HG03442 (cell line): ENCODE measurements around the gene ALMS1.
"Not testable (repeated sequence)": the region's sequence is repeated elsewhere in the genome, so short reads cannot be mapped to it uniquely, and the experiment has no call there.

Experiments
- ATAC-seq: cut with Tn5 transposase; IDR thresholded peaks from one replicate; pipeline ENCODE4 v1.9.1; 2021; ENCODE audit warnings: mild to moderate bottlenecking, moderate library complexity; ENCODE audit not compliant: unreplicated experiment

Gene ALMS1

GRCh38 chr2:73385504-73386341, at the start of gene ALMS1:
TSS of gene ALMS1 (plus strand) at chr2:73385836. CDS start at chr2:73385869, 33 bp downstream.
- peak; percentile 85 for ATAC-seq

- no peak for ATAC-seq
These were observed 47.8 kb upstream of the ALMS1 start for GRCh38 chr2:73337828-73338227.

- no peak for ATAC-seq
These were observed 46.4 kb upstream of the ALMS1 start for GRCh38 chr2:73339201-73339600.

GRCh38 chr2:73341039-73341438, 44.6 kb upstream of the ALMS1 start:
- no peak for ATAC-seq

GRCh38 chr2:73343992-73344391, 41.6 kb upstream of the ALMS1 start:
- ATAC-seq, result no peak

- ATAC-seq, result not testable (repeated sequence)
These were observed 40.9 kb upstream of the ALMS1 start for GRCh38 chr2:73344747-73345146.

- no peak for ATAC-seq
These were observed 35.5 kb upstream of the ALMS1 start for GRCh38 chr2:73350035-73350691.

- no peak for ATAC-seq
These were observed 29.5 kb upstream of the ALMS1 start for GRCh38 chr2:73356097-73356496.

- no peak for ATAC-seq
These were observed 25.5 kb upstream of the ALMS1 start for GRCh38 chr2:73359915-73360697.

- no peak for ATAC-seq
These were observed 19.6 kb upstream of the ALMS1 start for GRCh38 chr2:73366060-73366459.

- ATAC-seq, result no peak
These were observed 16.9 kb upstream of the ALMS1 start for GRCh38 chr2:73368781-73369180.

- ATAC-seq, result no peak
These were observed 15.3 kb upstream of the ALMS1 start for GRCh38 chr2:73370348-73370747.

GRCh38 chr2:73373344-73373743, 12.3 kb upstream of the ALMS1 start:
- no peak for ATAC-seq

GRCh38 chr2:73374269-73374668, 11.4 kb upstream of the ALMS1 start:
- no peak for ATAC-seq

- ATAC-seq, result no peak
These were observed 9.0 kb upstream of the ALMS1 start for GRCh38 chr2:73376681-73377080.

GRCh38 chr2:73383036-73383435, 2.6 kb upstream of the ALMS1 start:
- ATAC-seq, result no peak

- no peak for ATAC-seq
These were observed 523 bp upstream of the ALMS1 start for GRCh38 chr2:73385123-73385503.

GRCh38 chr2:73386342-73386868, 769 bp downstream of the ALMS1 start:
- ATAC-seq, result peak; percentile 7

GRCh38 chr2:73386894-73387636, 1.4 kb downstream of the ALMS1 start:
- ATAC-seq, result no peak

GRCh38 chr2:73402386-73403103, 16.9 kb downstream of the ALMS1 start:
- ATAC-seq, result no peak
